Measurements from ENCODE around the gene CRYGA.
A peak's percentile ranks its signal among the peaks of the same experiment; 100 is the strongest.
"Not testable (repeated sequence)": the region's sequence is repeated elsewhere in the genome, so short reads cannot be mapped to it uniquely, and the experiment has no call there.

The CRYGA gene

DNA sequence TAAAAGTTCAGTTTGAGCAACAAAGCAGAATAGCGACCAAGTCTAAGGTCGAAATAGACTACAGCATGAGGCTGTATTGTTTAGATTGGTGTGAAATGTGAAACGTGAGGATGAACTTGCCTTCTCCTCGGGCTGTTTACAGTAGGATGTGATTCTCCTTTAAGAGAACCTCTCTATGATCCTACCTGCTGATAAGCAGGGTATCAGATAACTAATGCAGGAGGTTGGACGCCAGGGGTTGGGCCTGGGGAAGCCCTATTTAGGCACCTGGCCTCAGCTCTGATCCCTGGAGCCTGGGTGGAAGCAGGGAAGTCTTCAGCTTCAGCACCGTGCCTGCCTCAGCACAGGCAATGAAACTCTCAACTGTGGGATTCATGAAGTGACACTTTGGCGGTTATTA lies 50.4 kb downstream of the CRYGA start:
- WGBS (ENCODE audit: insufficient coverage), result 84% methylated on average over 5 of the region's 7 CpGs
- H3K4me1 ChIP-seq (ENCODE audit: control extremely low read depth in 1 of 4, control insufficient read depth in 4 of 4, insufficient read depth in 4 of 4, low read length in 3 of 4), result peaks cover 0 to 8% (median under 1%) of the 10 kb centered on the region in 4 experiments
- no peaks in the 10 kb centered on the region for H3K27me3 ChIP-seq (replicated peaks in 2 of 5; ENCODE audit: control insufficient read depth in 4 of 5, insufficient read depth in 5 of 5, low read length in 4 of 5)
- no peaks in the 10 kb centered on the region for H3K9me3 ChIP-seq (ENCODE audit: control extremely low read depth in 1 of 5, control insufficient read depth in 4 of 5, insufficient read depth in 2 of 5, low read depth in 1 of 5, low read length in 4 of 5)
- POLR2A ChIA-PET, result no interaction called here
- H3K4me3 ChIP-seq (ENCODE audit: control insufficient read depth in 1 of 7, extremely low read depth in 1 of 7, insufficient read depth in 4 of 7, low read depth in 2 of 7, low read length in 6 of 7), result peak overlapping the region in 1 of 7 experiments; percentile 54
- CTCF ChIA-PET, result interaction anchor here (3.3 kb wide), 1 partner anchor 11 kb away, joined by 13 read pairs; no protein-coding TSS in a partner anchor
- H3K27ac ChIP-seq (ENCODE audit: insufficient read depth in 1 of 2, low read depth in 1 of 2, low read length in 2 of 2, poor library complexity in 1 of 2, severe bottlenecking in 2 of 2), result no peak overlapping the region
- H3K36me3 ChIP-seq (ENCODE audit: control insufficient read depth in 4 of 4, insufficient read depth in 4 of 4, low read length in 3 of 4), result no peaks in the 10 kb centered on the region
- DNase-seq, result no peak

DNA sequence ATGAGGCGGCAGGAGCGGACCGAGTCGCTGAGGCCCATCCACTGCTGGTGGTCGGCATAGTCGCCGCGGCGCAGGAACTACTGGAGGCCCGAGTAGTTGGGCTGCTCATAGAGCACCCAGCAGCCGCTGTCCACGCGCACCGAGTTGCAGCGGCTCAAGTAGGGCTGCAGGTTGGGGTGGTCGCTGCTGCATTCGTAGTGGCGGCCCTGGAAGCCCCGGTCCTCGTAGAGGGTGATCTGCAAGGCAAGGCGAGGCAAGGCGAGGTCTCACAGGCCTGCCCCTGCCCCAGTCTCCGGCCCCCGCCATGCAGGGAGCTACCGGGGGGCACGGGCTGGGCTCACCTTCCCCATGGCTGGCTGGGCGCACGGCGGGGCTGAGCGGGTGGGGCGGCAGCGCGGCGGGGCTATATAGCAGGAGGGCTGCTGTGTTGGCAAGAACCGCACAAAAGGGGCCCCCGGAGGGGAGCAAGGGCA lies 51.1 kb downstream of the CRYGA start:
- H3K27me3 ChIP-seq (replicated peaks in 2 of 5; ENCODE audit: control insufficient read depth in 4 of 5, insufficient read depth in 5 of 5, low read length in 4 of 5); H3K36me3 ChIP-seq (ENCODE audit: control insufficient read depth in 4 of 4, insufficient read depth in 4 of 4, low read length in 3 of 4); POLR2A ChIA-PET; H3K9me3 ChIP-seq (ENCODE audit: control extremely low read depth in 1 of 5, control insufficient read depth in 4 of 5, insufficient read depth in 2 of 5, low read depth in 1 of 5, low read length in 4 of 5); DNase-seq; H3K27ac ChIP-seq (ENCODE audit: insufficient read depth in 1 of 2, low read depth in 1 of 2, low read length in 2 of 2, poor library complexity in 1 of 2, severe bottlenecking in 2 of 2); H3K4me1 ChIP-seq (ENCODE audit: control extremely low read depth in 1 of 4, control insufficient read depth in 4 of 4, insufficient read depth in 4 of 4, low read length in 3 of 4): not testable (repeated sequence)
- peak overlapping the region in 3 of 7 experiments; percentile 2 to 54 (median 50) for H3K4me3 ChIP-seq (ENCODE audit: control insufficient read depth in 1 of 7, extremely low read depth in 1 of 7, insufficient read depth in 4 of 7, low read depth in 2 of 7, low read length in 6 of 7)
- WGBS (ENCODE audit: insufficient coverage), result 92% methylated on average over 12 of the region's 36 CpGs
- CTCF ChIA-PET, result interaction anchor here (3.3 kb wide), 1 partner anchor 10 kb away, joined by 13 read pairs; no protein-coding TSS in a partner anchor

Measured in common myeloid progenitor, CD34-positive (primary cell).